IMR-90 (cell line): ENCODE data around the gene PHF14.

Source experiments
- CEBPB ChIP-seq: IDR thresholded peaks from 2 replicates; pipeline ENCODE4 v1.6.1; 2012; ENCODE audit warnings: low read depth, low read length, improper control_type of control experiment
- FOS ChIP-seq: fragments of 150-350 bp; IDR thresholded peaks from 2 replicates; pipeline ENCODE4 v1.6.1; 2016; ENCODE audit warnings: low read depth, low read length
- TF ChIP-seq, protein P1 (sequence below): conservative IDR thresholded peaks from 2 replicates; pipeline ENCODE4 v1.5.1; 2012; ENCODE audit warnings: mild to moderate bottlenecking, low read depth, low read length, improper control_type of control experiment

DNA sequence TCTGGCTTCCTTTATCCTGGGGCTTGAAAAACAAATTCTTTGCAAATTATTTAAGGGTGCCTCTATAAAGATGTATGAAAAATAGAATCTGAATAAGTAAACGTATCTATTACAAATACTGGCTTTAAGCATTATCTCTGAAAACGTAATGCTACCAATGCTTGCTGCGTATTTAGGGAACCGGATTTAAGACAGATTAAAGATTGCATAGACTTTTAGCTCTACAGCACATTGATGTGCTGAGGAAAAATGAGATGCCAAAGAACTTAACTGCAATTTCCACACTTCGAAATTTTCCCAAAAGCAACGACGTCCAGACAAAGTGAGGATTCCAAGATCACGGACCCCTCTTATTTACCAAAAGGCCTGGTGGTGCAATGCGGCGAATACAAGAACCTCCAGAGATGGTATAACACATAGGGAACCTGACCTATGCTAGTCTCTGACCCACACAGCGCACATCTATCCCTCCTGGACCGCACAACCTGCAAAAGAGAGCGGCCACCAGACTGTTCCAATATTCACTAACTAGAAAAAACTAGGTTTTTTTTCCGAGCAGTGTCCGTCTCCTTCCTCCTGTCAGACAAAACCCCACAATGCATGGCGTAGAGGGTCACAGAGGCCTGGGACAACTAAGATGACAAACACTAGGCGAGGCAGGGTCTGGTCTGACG lies 34.3 kb upstream of the PHF14 start:
- TF ChIP-seq, protein P1, sequence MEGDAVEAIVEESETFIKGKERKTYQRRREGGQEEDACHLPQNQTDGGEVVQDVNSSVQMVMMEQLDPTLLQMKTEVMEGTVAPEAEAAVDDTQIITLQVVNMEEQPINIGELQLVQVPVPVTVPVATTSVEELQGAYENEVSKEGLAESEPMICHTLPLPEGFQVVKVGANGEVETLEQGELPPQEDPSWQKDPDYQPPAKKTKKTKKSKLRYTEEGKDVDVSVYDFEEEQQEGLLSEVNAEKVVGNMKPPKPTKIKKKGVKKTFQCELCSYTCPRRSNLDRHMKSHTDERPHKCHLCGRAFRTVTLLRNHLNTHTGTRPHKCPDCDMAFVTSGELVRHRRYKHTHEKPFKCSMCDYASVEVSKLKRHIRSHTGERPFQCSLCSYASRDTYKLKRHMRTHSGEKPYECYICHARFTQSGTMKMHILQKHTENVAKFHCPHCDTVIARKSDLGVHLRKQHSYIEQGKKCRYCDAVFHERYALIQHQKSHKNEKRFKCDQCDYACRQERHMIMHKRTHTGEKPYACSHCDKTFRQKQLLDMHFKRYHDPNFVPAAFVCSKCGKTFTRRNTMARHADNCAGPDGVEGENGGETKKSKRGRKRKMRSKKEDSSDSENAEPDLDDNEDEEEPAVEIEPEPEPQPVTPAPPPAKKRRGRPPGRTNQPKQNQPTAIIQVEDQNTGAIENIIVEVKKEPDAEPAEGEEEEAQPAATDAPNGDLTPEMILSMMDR = no peak
- no peak for TF ChIP-seq CEBPB
- no peak for TF ChIP-seq FOS
